Large intestine (tissue), 3 donors: ENCODE results near the gene APOC1. TPM values are rescaled to one million over a fixed set of nuclear protein-coding genes. Genes with fewer than 3 reads are reported as not detected.

Experiments
- DNase-seq, 2 donors: peaks; one replicate each; pipeline versions ENCODE4 v3.0.0 to v3.0.0-alpha.2; 2013
- H3K27ac ChIP-seq: one replicate; pipeline ENCODE4 v1.5.1; 2013; ENCODE audit warnings: low read length
- H3K27me3 ChIP-seq: 2 replicates; pipeline ENCODE4 v1.6.1; 2013; ENCODE audit warnings: low read length; ENCODE audit not compliant: control insufficient read depth, insufficient read depth
- H3K36me3 ChIP-seq: 2 replicates; pipeline ENCODE4 v1.6.1; 2013; ENCODE audit warnings: low read length; ENCODE audit not compliant: control insufficient read depth, insufficient read depth
- H3K4me1 ChIP-seq: one replicate; pipeline ENCODE4 v1.6.1; 2013; ENCODE audit warnings: low read length; ENCODE audit not compliant: control insufficient read depth, insufficient read depth
- H3K4me3 ChIP-seq: one replicate; pipeline ENCODE4 v1.5.1; 2013; ENCODE audit warnings: low read length
- H3K9me3 ChIP-seq: one replicate; pipeline ENCODE4 v1.6.1; 2013; ENCODE audit warnings: mild to moderate bottlenecking, low read depth, low read length, moderate library complexity; ENCODE audit not compliant: control insufficient read depth
- WGBS: methylation state at CpG from one replicate; pipeline ENCODE4 v1.1.5; 2013; ENCODE audit warnings: low lambda C conversion rate; ENCODE audit not compliant: insufficient coverage; 5-methylcytosine and 5-hydroxymethylcytosine counted together
- polyA plus RNA-seq: library from polyadenylated mRNA; unstranded; fragments of 120-200 nt; gene quantifications from one replicate; pipeline ENCODE4 v1.2.1, GENCODE V29; 2013

The APOC1 gene
- polyA plus RNA-seq, 1 donor, result 11.3 TPM

GRCh38 chr19:44955505-44956439 lies 41.4 kb downstream of the APOC1 start:
- H3K27ac ChIP-seq, result peak overlapping the region; percentile 43
- DNase-seq, result no peak
- H3K27me3 ChIP-seq, result no peaks in the 10 kb centered on the region
- H3K4me1 ChIP-seq, result peaks cover 18% of the 10 kb centered on the region
- H3K9me3 ChIP-seq, result no peaks in the 10 kb centered on the region
- no CpG with 5 or more reads among the region's 40 CpGs for WGBS
- H3K4me3 ChIP-seq, result peak overlapping the region; percentile 99
- H3K36me3 ChIP-seq, result peaks cover 8% of the 10 kb centered on the region

GRCh38 chr19:44957526-44957925 lies 43.1 kb downstream of the APOC1 start:
- Histone ChIP-seq H3K36me3 (peaks cover 24% of the 10 kb centered on the region), H3K4me1 (peaks cover 18% of the 10 kb centered on the region), H3K27ac (no peak overlapping the region), H3K4me3 (no peak overlapping the region), H3K27me3 (no peaks in the 10 kb centered on the region), H3K9me3 (no peaks in the 10 kb centered on the region)
- WGBS, result no CpG with 5 or more reads among the region's 7 CpGs
- DNase-seq, result no peak

GRCh38 chr19:44958090-44958489 lies 43.7 kb downstream of the APOC1 start:
- Histone ChIP-seq H3K4me1 (peaks cover 18% of the 10 kb centered on the region), H3K27me3 (no peaks in the 10 kb centered on the region), H3K36me3 (peaks cover 25% of the 10 kb centered on the region), H3K9me3 (no peaks in the 10 kb centered on the region), H3K4me3 (no peak overlapping the region), H3K27ac (no peak overlapping the region)
- WGBS, result 70% methylated on average over 2 of the region's 9 CpGs
- DNase-seq, result no peak

GRCh38 chr19:44959691-44960090 lies 45.3 kb downstream of the APOC1 start:
- WGBS, result 80% methylated on average over 1 of the region's 5 CpGs

GRCh38 chr19:44960906-44961728 lies 46.7 kb downstream of the APOC1 start:
- DNase-seq, result no peak
- WGBS, result no CpG with 5 or more reads among the region's 8 CpGs
- peaks cover 13% of the 10 kb centered on the region for H3K4me1 ChIP-seq
- H3K36me3 ChIP-seq, result peaks cover 37% of the 10 kb centered on the region
- H3K27me3 ChIP-seq, result no peaks in the 10 kb centered on the region
- H3K9me3 ChIP-seq, result no peaks in the 10 kb centered on the region
- no peak overlapping the region for H3K27ac ChIP-seq
- no peak overlapping the region for H3K4me3 ChIP-seq

More at GRCh38 chr19:44959691-44960090, 45.3 kb downstream of the APOC1 start:
- H3K27ac ChIP-seq, result no peak overlapping the region
- no peaks in the 10 kb centered on the region for H3K9me3 ChIP-seq
- peaks cover 16% of the 10 kb centered on the region for H3K4me1 ChIP-seq
- no peaks in the 10 kb centered on the region for H3K27me3 ChIP-seq
- H3K4me3 ChIP-seq, result no peak overlapping the region
- no peak for DNase-seq
- peaks cover 30% of the 10 kb centered on the region for H3K36me3 ChIP-seq

GRCh38 chr19:44961821-44962220 lies 47.4 kb downstream of the APOC1 start:
- Histone ChIP-seq H3K4me1 (peaks cover 8% of the 10 kb centered on the region), H3K27ac (no peak overlapping the region), H3K4me3 (no peak overlapping the region), H3K9me3 (no peaks in the 10 kb centered on the region), H3K36me3 (peaks cover 39% of the 10 kb centered on the region), H3K27me3 (no peaks in the 10 kb centered on the region)
- no CpG with 5 or more reads among the region's 8 CpGs for WGBS
- no peak for DNase-seq

GRCh38 chr19:44968118-44968517 lies 53.7 kb downstream of the APOC1 start:
- H3K4me3 ChIP-seq, result no peak overlapping the region
- WGBS, result 100% methylated on average over 1 of the region's 5 CpGs
- no peaks in the 10 kb centered on the region for H3K9me3 ChIP-seq
- H3K27ac ChIP-seq, result no peak overlapping the region
- H3K36me3 ChIP-seq, result peaks cover 43% of the 10 kb centered on the region
- H3K27me3 ChIP-seq, result no peaks in the 10 kb centered on the region
- DNase-seq, result no peak
- no peaks in the 10 kb centered on the region for H3K4me1 ChIP-seq

- Histone ChIP-seq H3K36me3 (peaks cover 47% of the 10 kb centered on the region), H3K9me3 (no peaks in the 10 kb centered on the region), H3K4me3 (no peak overlapping the region), H3K4me1 (no peaks in the 10 kb centered on the region), H3K27ac (no peak overlapping the region), H3K27me3 (no peaks in the 10 kb centered on the region)
- no CpG with 5 or more reads among the region's 4 CpGs for WGBS
- DNase-seq, result no peak
Observed at GRCh38 chr19:44968670-44969069, 54.3 kb downstream of the APOC1 start.
